NOMO-1 treated with dmso at 0.1 percent for 144 hours (cell line): ENCODE data around the gene ART1.
"Not testable (repeated sequence)": the region's sequence is repeated elsewhere in the genome, so short reads cannot be mapped to it uniquely, and the experiment has no call there.

Experiments
- DNase-seq: peaks from one replicate; lab custom pipeline; 2025; ENCODE audit not compliant: unreplicated experiment; lab: John Stamatoyannopoulos, UW

ART1 gene, protein sequence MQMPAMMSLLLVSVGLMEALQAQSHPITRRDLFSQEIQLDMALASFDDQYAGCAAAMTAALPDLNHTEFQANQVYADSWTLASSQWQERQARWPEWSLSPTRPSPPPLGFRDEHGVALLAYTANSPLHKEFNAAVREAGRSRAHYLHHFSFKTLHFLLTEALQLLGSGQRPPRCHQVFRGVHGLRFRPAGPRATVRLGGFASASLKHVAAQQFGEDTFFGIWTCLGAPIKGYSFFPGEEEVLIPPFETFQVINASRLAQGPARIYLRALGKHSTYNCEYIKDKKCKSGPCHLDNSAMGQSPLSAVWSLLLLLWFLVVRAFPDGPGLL

DNA sequence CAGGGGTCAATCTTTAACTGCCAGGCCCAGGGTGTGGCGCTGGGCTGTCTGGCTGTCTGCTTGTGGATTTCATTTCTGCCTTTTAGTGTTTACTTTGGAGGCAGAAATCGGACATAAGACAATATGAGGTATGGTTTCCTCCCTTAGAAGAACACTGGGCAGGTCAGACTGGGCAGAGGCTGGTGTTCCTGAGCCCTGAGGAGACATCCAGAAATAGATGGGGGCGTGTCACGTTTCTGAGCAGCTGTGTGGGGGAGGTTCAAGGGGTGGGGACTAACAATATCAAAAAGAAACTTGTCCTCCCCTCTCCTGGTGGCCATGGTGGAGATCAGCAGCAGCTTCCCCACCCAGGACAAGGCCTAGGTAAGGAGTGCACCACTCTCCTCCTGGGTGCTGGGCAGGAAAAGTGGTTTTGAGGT lies at the start of gene ART1:
Gene ART1, plus strand, starts transcription at position 312 of the 419 bp plus-strand sequence. CDS start 14,086 bp downstream, outside the sequence.
- DNase-seq = no peak

DNA sequence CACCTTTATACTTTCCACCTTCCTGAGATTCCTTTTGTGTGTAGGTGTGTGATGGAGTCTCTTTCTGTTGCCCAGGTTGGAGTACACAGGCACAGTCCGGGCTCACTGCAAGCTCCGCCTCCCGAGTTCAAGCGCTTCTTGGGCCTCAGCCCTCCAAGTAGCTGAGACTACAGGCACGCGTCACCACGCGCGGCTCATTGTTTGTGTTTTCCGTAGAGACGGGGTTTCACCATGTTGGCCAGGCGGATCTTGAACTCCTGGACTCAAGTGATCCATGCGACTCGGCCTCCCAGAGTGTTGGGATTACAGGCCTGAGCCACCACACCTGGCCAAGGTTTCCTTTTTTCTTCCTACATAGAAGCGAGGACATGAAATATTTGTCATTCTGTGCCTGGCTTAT lies 47.2 kb upstream of the ART1 start:
- not testable (repeated sequence) for DNase-seq

DNA sequence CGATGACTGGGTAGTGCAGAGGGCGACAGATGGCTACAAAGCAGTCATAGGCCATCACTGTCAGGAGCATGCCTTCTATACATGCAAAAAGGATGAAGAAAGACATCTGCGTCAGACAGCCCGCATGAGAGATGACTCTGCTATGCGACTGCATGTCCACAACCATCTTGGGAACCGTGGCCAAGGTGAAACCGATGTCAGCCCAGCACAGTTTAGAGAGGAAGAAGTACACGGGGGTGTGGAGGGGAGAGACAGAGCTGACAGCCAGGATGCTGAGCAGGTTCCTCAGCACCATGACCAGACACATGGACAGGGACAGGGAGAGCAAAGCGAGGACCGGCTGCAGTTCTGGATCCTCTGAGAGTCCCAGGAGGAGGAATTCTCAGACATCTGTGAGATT lies 44.7 kb upstream of the ART1 start:
- DNase-seq = not testable (repeated sequence)

DNA sequence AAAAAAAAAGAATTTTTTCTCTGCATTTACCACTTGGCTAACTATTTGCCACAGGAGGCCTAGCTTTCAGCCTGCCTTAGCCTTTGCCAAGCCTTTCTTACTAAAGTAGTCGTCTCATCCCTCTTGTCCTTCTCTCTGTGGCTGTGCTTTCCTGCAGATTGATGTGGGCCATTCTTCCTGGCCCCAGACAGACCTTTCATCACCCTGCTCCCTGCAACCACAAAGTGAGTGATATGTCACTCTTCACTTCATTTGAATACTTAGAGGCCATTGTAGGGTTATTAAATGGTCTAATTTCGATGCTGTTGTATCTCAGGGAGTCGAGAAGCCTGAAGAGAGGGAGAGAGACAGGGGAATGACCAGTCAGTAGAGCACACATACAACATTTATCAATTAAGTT lies 40.8 kb upstream of the ART1 start:
- no peak for DNase-seq

DNA sequence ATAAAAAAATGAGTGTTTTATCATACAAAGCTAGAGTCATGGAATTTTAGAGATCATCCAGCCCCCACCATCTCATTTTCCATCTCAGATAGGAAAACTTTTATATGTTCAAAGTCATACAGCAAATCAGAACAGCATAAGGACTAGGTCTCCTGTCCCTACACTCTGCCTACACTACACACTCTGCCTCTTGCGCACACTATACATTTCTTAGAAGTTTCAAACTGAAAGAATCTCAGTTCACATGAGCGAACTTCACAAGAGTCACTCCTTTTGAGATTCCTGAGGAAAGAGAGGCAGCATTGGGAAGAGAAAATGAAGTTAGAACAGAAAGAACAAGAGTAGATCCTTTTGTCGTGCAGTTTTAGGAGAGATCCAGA lies 39.7 kb upstream of the ART1 start:
- DNase-seq = no peak

DNA sequence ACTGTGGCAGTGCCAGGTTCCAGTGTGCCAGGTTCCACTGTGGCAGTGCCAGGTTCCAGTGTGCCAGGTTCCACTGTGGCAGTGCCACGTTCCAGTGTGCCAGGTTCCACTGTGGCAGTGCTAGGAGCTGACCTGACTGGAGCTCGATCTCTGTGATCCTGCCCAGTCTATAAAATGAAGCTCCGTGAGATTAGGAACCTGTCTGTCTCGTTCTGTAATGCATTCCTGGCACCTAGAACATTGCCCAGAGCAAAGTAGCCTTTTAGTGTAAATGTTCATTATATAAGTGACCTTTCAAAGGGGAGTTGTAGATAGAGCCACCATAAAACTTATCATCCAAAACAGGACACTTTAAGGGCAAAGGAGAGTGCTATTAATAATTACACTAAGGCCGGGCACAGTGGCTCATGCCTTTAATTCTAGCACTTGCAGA lies 39.1 kb upstream of the ART1 start:
- DNase-seq = no peak

DNA sequence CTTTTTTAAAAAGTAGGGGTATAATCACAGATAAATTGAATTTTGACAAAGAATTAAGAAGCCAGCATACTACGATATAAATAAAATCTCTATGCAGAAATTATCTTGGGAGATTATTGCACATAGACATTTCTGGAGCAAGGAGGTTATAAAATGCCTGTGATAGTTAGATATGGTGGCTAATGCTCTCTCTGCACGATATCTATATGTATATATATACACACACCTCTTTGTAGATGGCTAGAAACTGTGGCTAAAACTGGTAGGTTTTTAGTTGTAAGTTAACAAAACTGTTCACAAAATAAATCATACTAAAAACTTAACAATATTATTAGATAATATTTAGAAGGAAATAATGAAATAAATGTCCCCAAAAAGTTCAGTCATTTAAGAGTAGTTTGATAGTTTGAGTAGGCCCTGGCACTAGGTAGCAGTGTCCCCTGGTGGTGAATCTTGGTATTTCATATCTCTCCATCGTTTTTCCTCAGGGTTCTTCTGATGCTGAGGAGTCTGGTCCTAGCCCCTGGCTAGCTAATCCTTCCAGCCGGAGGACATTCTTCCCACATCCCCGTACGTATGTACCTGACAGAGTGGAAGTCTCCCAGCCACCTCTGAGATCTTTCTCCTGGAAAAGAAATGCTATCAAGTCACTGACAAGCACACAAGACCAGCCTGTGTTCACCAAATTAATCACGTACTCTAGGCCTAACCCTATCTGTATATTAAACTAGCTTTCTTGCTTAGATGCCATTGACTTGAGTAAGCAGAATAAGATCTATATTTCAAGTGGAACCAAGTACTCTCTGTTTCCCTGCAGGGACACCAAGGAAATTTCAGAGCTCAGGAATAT lies 35.3 kb upstream of the ART1 start:
- no peak for DNase-seq

DNA sequence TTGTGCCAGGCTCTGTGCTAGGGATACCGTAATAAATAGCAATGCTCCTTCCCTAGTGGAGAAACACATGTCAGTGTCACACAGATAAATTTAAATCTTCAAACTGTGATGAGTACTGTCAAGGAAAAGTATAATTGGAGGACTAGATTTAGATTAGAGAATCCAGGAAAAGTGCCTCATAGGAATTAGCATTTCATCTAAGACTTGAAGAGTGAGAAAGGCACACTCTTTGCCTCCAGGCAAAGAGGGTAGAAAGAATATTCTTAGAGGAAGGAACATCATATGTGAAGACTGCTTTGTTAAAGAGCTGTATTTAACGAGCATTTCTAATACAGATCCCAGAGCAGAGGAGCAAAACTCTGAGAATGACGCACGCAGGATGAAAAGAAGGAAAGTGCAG lies 34.1 kb upstream of the ART1 start:
- DNase-seq = no peak

DNA sequence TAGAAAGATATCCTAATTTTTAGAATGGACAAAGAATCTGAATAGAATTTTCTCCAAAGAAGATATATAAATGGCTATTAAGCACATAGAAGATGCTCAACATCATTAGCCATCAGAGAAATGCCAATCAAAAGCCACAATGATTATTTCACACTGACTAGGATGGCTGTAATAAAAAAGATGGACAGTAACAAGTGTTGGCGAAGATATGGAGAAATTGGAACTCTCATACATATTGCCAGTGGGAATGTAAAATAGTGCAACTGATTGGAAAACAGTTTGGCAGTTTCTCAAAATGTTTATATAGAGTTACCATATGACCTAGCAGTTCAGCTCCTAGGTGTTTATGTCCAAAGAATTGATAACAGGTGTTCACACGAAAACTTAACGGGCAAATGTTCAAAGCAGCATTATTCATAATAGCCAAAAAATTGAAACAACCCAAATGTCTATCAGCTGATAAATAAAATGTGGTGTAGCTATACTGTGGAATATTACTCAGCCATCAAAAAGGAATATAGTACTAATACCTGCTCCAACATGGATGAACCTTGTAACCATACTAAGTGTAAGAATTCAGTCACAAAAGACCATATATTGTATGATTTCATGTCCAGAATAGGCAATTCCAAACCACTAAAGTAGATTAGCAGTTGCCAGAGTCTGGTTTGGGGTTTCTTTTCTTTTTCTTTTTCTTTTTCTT lies 32.8 kb upstream of the ART1 start:
- DNase-seq = no peak

DNA sequence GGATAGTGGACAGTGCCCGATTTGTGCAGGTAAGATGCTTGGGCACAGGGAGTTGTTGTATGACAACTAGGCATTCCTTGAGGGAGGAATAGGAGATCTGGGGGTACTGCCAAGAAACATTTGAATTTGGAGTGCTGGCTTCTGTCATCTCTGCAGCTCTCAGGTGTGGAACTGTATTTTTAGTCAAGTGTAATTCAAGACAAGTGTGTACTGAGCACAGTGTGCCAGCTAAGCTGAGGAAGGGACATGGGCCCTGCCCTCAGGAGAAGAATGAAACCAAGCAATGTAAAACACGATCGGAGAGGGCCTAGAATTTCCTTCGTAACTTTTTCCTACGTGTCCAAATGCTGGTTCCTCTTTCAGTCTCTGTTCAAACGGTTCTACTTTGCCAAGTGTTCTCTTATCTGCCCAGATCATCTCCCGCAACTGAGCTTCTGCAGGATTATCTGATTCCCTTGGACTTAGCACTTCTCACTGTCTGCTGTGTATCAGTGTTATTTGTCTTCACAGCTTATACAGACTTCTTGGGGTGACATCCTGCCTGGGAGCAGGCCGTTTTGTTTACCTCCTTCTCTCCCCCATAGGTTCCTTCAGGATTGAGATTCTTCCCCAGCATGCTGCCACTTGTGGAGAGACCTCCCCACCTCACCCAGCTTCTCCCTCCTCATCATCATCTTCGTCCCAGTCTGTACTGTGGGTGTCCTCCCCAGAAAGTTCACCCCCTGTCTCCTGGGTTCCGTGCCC lies 30.8 kb upstream of the ART1 start:
- peak; percentile 32 for DNase-seq

DNA sequence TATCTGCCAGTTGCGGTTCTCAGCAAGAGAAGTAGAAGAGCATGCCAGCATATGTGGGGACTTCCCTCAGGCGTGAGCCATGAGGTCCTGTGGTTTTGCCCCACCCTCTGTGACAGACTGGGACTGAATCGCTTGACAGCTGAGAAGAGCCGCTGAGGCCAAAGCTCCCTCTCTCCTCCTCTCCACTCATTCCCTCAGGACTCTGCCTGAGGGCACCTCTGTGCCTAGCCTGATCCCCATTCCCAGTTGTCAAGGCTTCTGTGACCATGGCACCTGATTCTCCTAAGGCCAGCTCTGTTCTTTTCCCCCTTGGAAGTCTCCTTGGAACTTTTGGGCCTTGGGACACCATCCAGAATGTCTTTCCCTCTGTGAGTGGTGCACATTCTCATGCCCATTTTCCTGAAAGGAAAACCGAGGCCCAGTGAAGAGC lies 30.2 kb upstream of the ART1 start:
- DNase-seq = peak; percentile 65

DNA sequence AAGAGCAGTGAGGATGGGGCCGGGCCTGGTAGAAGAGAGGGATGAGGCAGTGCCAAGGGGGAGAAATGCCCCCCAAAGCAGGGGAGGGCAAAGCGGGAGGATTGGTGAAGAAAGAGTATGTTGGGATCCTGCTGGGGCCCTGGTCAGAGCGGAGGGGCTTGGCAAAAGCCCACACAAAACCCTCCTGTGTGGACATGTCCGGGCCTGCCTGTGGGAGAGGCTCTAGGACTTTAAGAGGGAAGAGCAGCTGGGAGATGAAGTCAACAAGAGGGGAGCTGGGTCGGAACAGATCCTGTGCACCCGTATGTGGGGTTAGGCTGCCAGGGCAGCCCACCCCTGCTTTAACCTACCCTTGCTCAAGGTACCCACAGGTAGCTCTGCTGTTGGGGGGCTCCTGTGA lies 28.9 kb upstream of the ART1 start:
- DNase-seq = no peak

DNA sequence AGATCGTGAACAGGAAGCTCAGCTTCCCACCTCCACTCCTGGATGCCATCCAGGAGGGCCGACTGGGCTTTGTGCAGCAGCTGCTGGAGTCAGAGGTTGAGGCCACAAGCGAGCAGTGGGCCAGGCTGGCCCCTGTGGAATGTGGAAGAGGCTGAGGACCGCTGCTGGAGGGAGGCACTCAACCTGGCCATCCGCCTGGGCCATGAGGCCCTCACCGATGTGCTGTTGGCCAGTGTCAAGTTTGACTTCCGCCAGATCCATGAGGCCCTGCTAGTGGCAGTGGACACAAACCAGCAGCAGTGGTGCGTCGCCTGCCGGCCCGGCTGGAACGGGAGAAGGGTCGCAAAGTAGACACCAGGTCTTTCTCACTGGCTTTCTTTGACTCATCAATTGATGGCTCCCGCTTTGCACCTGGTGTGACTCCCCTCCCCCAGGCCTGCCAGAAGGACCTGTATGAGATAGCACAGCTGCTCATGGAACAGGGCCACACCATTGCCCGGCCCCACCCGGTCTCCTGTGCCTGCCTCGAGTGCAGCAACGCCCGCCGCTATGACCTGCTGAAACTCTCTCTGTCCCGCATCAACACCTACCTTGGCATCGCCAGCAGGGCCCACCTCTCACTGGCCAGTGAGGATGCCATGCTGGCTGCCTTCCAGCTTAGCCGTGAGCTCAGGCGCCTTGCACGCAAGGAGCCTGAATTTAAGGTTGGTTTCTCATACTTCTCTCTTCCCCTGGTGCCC lies 28.0 kb upstream of the ART1 start:
- DNase-seq = no peak

DNA sequence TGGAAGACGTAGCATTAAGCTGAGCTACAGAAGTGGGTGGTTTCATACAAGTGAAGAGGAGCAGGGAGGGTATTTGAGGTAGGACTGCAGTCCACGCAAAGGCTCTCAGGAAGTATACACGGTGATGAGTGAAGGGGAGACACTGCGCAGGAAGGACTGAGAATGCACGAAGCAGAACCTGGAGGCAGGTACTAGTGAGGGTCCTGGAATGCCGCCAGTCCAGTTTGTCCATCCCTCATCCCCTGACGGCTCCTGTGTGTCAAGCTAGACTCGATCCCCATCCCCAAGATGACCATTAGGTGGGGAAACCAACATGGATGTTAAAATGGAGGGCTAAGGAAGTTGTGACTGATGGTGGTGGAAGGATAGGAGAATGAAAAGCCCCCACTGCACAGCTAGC lies 26.9 kb upstream of the ART1 start:
- DNase-seq = no peak

DNA sequence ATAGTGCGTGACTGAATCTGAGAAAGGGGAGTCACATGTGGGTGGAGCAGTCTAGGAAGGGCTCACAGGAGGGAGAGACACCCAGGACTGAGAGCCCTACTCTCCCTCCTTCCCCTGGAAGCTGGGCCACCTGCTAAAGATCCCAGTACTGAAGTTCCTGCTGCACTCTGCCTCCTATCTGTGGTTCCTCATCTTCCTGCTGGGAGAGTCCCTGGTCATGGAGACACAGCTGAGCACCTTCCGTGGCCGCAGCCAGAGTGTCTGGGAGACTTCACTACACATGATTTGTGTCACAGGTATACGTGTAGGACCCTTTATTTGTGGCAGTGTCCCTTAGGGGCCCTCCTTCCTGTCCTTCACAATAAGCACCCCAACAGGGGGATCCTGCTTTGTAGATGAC lies 22.4 kb upstream of the ART1 start:
- DNase-seq = no peak

DNA sequence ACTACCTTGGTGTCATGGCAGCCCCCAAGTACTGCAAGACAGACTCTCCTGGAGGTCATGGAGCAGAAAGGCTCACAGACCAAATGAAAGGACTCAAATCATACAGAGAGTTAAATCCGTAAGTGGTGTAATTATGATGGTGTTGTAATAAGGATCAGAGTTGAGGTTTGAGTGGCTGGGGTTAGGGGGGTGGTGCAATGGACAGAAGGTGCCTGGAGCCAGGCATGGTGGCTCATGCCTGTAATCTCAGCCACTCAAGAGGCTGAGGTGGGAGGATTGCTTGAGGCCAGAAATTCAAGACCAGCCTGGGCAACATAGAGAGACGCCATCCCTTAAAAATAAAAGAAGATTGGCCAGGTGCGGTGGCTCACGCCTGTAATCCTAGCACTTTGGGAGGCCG lies 21.8 kb upstream of the ART1 start:
- DNase-seq = peak; percentile 70

DNA sequence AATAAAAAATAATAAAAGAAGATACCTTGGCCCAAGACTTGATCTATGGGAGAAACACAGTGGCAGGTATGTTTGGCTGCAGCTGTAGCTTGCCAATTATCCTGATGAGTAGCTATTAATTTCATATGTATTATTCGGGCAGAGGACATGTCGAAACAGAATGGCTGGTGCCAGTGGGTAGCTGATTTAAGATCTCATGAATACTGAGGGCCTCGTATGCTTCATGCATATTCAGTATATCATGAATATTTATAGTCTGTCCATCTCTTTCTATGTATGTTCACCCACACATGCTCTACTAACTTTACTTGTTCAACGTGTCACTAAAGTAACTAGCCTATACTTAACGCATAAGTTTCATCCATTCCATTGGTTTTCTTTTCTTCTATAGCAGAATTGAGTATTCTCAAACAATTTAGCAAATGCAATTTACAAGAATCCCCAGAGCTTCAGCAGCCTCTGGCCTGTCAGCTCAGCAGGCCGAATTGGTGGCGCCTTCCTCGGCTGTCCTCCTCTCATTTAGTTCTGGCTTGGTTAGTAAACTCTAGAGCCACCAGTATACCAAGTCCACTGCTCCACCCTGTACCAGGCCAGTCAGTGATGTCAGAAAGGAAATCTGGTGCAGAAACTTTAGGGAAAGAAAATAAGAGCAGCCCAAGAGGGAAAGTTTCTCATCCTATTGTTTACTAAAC lies 21.0 kb upstream of the ART1 start:
- no peak for DNase-seq

DNA sequence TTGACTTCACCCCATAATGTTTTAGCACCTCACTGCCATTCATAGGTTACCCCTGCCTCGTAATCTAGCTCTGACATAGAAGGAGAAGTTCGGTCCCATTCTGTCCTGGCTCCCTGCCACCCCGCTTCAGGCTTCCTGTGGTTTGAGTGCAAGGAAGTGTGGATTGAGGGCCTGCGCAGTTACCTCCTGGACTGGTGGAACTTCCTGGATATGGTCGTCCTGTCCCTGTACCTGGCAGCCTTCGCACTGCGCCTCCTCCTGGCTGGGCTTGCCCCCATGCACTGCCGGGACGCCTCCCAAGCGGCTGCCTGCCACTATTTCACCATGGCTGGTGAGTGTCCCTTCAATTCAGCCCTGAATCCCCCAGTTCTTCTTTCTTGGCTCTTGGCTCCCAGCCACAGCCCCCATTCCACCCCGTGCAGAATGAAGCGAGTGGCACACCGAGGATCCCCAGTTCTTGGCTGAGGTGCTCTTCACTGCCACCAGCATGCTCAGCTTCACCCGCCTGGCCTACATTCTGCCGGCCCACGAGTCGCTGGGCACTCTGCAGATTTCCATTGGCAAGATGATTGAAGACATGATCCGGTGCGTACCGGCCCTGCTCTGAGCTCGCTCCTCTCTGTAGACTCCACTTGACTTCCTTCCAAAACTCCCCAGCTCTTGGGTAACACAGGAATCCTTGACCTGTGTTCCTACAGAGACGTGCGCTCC lies 18.5 kb upstream of the ART1 start:
- DNase-seq = no peak

DNA sequence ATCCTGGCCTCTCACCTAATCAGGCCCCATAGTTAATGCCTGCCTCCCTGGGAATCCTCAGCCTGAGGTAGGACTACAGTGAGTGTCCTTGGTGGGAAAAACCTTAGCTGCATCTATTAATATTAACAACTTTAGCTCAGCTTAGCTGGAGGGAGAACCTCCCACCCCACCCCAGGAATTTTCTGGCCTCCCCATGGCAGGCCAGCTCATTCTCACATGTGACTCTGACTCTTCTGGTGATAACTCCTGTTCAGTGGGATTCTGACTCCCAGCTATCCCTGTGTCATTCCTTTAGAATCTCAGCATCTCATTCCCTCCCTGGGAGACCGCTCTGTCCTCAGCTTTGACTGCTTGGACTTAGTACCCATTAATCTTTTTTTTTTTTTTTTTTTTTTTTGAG lies 17.6 kb upstream of the ART1 start:
- no peak for DNase-seq
